ENCODE measurements around the gene RBMS2.

The RBMS2 gene

DNA sequence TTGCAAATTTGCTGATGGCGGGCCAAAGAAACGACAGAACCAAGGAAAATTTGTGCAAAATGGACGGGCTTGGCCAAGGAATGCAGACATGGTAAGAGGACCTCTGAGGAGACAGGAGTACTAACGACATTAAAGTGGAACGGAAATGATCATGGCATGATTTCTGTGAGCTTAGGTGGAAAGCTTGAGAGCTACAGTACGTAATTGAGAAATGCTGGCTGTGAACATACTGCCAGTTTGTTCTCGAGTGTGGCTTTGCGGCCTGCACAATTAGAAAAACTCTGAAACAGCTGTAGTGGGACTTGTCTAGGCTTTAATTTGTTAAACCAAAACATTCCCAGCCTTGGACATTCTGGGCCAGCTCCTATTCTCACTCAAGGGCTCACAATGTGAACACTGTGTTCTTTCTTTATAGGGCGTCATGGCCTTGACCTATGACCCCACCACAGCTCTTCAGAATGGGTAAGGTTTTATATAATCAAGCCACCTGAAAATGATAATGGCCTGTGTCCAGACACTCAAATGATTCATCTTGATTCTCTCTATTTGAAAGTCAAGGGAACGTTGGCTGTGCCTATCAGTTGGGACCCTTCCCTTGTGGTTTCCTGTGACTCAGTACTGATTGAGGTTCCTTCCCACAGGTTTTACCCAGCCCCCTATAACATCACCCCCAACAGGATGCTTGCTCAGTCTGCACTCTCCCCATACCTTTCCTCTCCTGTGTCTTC, 60.0 kb downstream of the RBMS2 start:
- no peak for DNase-seq (ENCODE audit: low read depth in 2 of 2)

- no peak for DNase-seq (ENCODE audit: low read depth in 2 of 2)
Measured at GRCh38 chr12:56585098-56585497, 63.5 kb downstream of the RBMS2 start.

DNA sequence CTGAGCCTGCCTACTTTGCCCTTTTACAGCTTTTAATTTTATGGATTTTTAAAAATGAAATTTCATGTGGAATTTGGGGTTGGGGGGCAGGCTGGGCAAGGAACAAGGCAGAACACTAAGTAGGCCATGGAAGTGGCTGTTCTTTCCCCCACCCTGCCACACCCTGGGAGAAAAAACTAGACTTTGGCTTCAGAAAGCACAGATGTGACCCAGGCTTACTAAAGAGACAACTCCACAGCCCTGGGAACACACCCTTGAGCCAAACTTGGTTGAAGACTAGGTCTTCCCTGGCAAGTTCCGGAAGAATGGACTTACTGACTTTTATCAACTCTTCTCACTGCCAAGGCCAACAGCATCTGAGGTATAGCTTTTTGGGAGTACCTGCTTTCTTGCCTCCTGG, 68.2 kb downstream of the RBMS2 start:
- DNase-seq (ENCODE audit: low read depth in 2 of 2): no peak

DNA sequence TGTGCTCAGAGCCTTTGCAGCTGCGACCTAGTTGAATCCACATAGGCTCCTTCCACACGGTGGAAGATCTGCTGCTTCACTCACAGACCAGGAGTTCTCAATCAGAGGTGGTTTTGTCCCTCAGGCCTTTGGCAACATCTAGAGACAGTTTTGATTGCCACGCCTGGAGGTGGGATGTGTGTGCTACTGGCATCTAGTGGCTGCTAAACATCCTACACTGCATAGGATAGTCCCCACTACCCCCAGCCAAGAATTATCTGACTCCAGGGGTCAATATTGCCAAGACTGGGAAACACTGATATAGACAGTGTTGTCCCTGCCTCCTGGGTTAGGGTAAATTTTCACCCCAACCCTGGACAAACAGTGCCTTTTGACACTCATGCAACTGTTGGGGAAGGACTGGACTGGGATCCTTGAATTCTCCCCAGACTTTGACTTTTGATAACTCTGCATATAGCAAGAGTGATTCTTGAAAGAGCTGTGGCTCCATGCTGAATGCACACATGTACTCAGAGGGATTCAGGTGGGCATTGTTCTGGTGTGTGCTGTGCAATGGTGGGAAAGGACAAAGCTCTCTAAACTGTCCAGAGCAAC, 68.7 kb downstream of the RBMS2 start:
- no peak for DNase-seq (ENCODE audit: low read depth in 2 of 2)

- DNase-seq (ENCODE audit: low read depth in 2 of 2): no peak
Measured at GRCh38 chr12:56591126-56591525, 69.5 kb downstream of the RBMS2 start.

DNA sequence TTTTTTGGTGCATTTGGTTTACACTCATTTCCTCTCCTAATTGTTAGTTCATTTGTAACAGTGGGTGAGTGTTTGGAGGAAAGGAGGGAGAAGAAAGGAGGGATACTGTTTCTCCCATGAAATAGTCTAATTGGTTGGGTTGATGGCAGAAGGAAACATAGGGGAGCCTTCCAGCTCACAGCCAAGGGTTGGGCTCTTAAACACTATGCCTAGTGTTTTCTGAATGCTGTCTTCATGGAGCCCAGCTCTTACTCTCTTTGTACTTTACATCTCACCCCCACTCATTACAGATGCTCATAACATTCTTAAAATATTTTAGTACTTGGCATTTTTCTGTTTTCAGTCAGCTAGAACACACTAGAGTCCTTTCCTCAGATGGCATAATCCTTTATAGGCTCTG, 70.3 kb downstream of the RBMS2 start:
- DNase-seq (ENCODE audit: low read depth in 2 of 2): no peak

GRCh38 chr12:56593909-56594621, 72.4 kb downstream of the RBMS2 start:
- peak in 1 of 2 donors; percentile 37 for DNase-seq (ENCODE audit: low read depth in 2 of 2)

- no peak for DNase-seq (ENCODE audit: low read depth in 2 of 2)
Measured at GRCh38 chr12:56596815-56597214, 75.2 kb downstream of the RBMS2 start.

GRCh38 chr12:56599041-56599440, 77.4 kb downstream of the RBMS2 start:
- DNase-seq (ENCODE audit: low read depth in 2 of 2): no peak

- DNase-seq (ENCODE audit: low read depth in 2 of 2): no peak
Measured at GRCh38 chr12:56599797-56600196, 78.2 kb downstream of the RBMS2 start.

DNA sequence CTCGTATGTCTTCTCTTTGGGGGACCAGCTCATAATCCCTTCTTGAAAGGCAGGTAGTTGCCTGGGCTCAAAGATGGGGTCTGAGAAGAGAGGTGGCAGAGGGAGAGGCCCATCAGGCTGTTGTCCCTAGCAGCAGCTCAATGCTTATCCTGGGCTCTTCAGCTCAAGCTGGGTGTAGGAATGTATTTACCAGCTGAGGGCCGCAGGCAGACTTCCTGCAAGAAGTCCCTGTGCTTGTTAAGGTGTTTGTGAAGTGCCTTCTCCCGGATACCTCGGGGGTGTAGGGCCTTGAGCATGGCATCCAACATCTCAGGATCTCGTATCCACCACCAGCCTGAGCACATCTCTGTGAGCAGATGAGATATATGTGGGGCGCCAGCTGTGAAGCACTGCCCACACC, 79.1 kb downstream of the RBMS2 start:
- no peak for DNase-seq (ENCODE audit: low read depth in 2 of 2)

DNA sequence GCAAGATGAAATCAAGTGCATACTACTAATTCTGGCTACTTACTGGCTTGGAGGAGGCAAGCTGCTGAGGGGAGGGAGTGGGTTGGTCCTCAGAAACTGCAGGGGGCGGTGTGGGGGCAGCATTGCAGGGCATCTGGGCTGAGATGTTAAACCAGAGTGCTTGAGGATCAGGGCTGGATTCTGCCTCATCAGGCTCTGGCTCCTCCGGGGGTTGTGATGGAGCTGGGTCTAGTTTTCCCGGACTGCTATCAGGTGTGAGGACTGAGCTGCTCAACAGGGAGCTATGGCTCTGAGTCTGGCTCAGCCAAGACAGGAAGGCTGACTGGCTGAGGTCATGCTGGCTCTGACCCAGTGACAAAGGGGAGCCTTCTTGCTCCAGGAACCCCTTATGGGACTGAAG, 79.9 kb downstream of the RBMS2 start:
- DNase-seq (ENCODE audit: low read depth in 2 of 2): peak; percentile 2 to 15

GRCh38 chr12:56602239-56602638, 80.6 kb downstream of the RBMS2 start:
- DNase-seq (ENCODE audit: low read depth in 2 of 2): no peak

DNA sequence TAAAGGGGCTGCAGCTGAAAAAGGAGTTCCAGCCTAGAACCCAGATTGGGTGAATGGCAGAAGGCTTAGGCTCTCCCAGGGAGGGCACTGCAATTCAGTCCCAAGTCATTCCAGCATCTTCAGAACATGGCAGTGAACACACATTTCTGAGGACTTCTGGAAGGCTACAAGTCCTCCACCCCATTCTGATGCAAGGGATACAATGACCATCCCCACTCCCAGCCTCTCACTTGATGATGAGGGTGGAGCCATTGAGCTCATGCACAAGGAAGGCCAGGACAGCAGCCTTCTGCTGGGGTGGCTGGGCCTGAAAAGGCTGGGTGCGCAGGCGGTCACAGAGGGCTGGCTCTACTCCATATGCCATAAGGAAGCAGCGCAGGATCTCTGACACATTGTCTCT, 82.7 kb downstream of the RBMS2 start:
- no peak for DNase-seq (ENCODE audit: low read depth in 2 of 2)

- DNase-seq (ENCODE audit: low read depth in 2 of 2): no peak
Measured at GRCh38 chr12:56614627-56615026, 93.0 kb downstream of the RBMS2 start.

GRCh38 chr12:56616244-56616643, 94.6 kb downstream of the RBMS2 start:
- DNase-seq (ENCODE audit: low read depth in 2 of 2): no peak

DNA sequence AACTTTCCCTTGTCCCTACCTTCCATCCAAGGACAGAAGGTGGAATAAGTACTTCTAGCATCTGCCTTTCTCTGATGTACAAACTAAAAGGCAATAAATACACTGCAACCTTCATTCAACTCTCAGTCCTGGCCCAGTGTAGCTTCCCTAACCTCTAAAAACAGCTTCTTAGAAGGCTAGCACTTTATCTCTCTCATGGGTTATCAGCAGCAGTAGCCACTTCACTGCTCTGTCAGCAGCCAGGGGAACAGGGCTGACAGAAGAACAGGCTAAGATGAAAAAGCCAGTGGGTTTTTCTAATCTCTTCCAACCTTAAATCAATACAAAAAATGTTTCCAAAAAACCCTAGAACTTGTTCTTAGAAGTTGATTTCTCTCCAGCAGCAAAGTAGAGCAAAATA, 95.3 kb downstream of the RBMS2 start:
- DNase-seq (ENCODE audit: low read depth in 2 of 2): no peak

DNA sequence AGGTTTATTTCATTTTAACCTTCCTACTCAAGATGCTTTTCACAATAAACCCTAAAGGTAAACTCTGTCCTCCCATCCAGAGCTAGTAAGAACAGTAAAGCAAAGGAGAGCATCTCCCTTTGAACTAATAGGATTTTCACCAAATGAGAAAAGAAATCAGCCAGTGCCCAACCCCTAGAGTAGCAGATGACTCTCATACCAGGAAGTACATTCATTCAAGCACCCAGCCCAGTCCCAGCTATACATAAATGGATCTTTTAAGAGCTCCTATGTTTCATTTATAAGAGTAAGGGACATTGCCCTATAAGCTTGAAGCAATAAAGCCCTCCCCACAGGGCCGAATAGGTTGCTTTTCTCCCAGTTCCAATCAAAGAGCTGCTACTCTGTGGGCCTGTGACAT, 100.9 kb downstream of the RBMS2 start:
- no peak for DNase-seq (ENCODE audit: low read depth in 2 of 2)

GRCh38 chr12:56626701-56627100, 105.1 kb downstream of the RBMS2 start:
- DNase-seq (ENCODE audit: low read depth in 2 of 2): no peak

DNA sequence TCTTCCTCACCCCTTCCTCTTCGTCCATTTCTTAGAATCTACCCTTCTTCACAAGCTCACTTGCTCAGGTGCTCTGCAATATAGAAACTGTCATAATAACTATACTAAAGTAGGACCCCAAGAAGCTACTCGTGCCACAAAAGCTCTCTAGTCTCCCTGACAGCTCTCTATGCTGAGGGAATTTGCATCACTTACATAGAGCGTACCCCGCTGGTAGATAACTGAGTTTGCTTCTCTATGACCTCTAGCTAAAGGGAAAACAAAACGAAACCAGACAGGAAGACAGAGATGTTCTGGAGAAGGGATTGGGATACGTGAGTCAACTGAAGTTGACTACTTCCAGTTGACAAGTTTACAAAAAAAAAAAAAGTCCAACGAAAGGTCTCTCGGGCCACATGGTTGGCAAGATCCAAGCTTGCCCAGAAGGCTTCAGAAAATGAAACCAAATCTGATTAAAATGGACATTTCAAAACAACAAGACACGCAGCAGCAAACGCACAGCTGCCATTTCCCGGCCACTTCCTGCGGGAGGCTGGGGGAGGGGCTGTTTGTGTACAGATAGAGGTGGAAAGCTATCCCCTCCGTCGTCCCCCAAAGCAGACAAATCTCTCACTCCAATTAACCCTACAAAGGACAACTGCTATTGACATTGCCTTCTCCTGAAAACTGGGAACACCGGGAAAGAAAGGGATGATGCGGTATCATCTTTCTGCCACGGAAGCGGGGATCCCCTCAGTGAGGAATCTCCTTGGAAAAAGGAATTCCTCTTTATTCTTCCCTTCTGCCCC, 107.2 kb downstream of the RBMS2 start:
- DNase-seq (ENCODE audit: low read depth in 2 of 2): peak; percentile 43 to 48

GRCh38 chr12:56629459-56630179, 108.0 kb downstream of the RBMS2 start:
- DNase-seq (ENCODE audit: low read depth in 2 of 2): peak; percentile 19 to 35
